IMR-90 (cell line): ENCODE measurements around the gene GSS. TPM values are rescaled to one million over a fixed set of nuclear protein-coding genes. Genes with fewer than 3 reads are reported as not detected.

Experiments
- ATAC-seq: fragments of 200-7000 bp; cut with Tn5 transposase; 2 replicates; pipeline ENCODE4 v1.9.1; 2020; ENCODE audit warnings: low read depth, mild to moderate bottlenecking, moderate library complexity
- BruUV-seq: library from RNA; stranded (reverse); fragments of 400-500 nt; replicated peaks from 2 replicates; lab custom pipeline; 2021; lab: Mats Ljungman, UMichigan
- CTCF ChIA-PET: fragments of 300-600 bp; formaldehyde crosslinking; extraction: SDS; loops from one replicate; lab custom pipeline; 2021; ENCODE audit warnings: antibody characterized with exemption; lab: Yijun Ruan, JAX
- POLR2A ChIA-PET: fragments of 300-600 bp; sonication (Branson Sonifier 250); formaldehyde crosslinking; loops from one replicate; lab custom pipeline; 2022; ENCODE audit warnings: antibody characterized with exemption; ENCODE audit not compliant: unreplicated experiment; lab: Charles Lee
- DNase-seq: peaks from one replicate; pipeline ENCODE4 v3.0.0; 2013
- H2AFZ ChIP-seq: replicated peaks from 2 replicates; pipeline ENCODE3; 2013; ENCODE audit warnings: low read length, mild to moderate bottlenecking; ENCODE audit not compliant: poor library complexity
- H2AK5ac ChIP-seq: 2 replicates; pipeline ENCODE4 v1.6.1; 2013; ENCODE audit warnings: low read depth, low read length, inconsistent platforms
- H2AK9ac ChIP-seq: replicated peaks from 2 replicates; pipeline ENCODE3; 2013; ENCODE audit warnings: mild to moderate bottlenecking, low read depth, low read length, moderate library complexity; ENCODE audit not compliant: poor library complexity
- H2BK120ac ChIP-seq: 2 replicates; pipeline ENCODE4 v1.6.1; 2013; ENCODE audit warnings: low read depth, low read length, inconsistent platforms
- H2BK15ac ChIP-seq: 3 replicates; pipeline ENCODE4 v1.6.1; 2013; ENCODE audit warnings: low read depth, low read length, inconsistent platforms
- H2BK20ac ChIP-seq: 2 replicates; pipeline ENCODE4 v1.6.1; 2013; ENCODE audit warnings: low read depth, mild to moderate bottlenecking, inconsistent platforms, low read length, moderate library complexity
- H2BK5ac ChIP-seq: 2 replicates; pipeline ENCODE4 v1.6.1; 2013; ENCODE audit warnings: mild to moderate bottlenecking, low read depth, low read length, inconsistent platforms; ENCODE audit not compliant: poor library complexity, severe bottlenecking
- H3K14ac ChIP-seq: replicated peaks from 2 replicates; pipeline ENCODE4 v1.6.1; 2013; ENCODE audit warnings: low read depth, low read length, inconsistent platforms
- H3K18ac ChIP-seq: 2 replicates; pipeline ENCODE4 v1.6.1; 2013; ENCODE audit warnings: low read depth, low read length, control low read depth
- H3K23ac ChIP-seq: 2 replicates; pipeline ENCODE4 v1.6.1; 2013; ENCODE audit warnings: low read depth, low read length, inconsistent platforms
- H3K27ac ChIP-seq: 2 replicates; pipeline ENCODE4 v1.5.1; 2013; ENCODE audit warnings: mild to moderate bottlenecking, control low read depth, low read length; ENCODE audit not compliant: insufficient read depth
- H3K27me3 ChIP-seq: 2 replicates; pipeline ENCODE4 v1.6.1; 2013; ENCODE audit warnings: low read length; ENCODE audit not compliant: control insufficient read depth, insufficient read depth
- H3K36me3 ChIP-seq: 2 replicates; pipeline ENCODE4 v1.6.1; 2013; ENCODE audit warnings: low read length, mixed read lengths; ENCODE audit not compliant: control insufficient read depth, insufficient read depth
- H3K4ac ChIP-seq: 2 replicates; pipeline ENCODE4 v1.6.1; 2013; ENCODE audit warnings: low read depth, low read length, inconsistent platforms
- H3K4me1 ChIP-seq: 2 replicates; pipeline ENCODE4 v1.6.1; 2013; ENCODE audit warnings: low read length, mixed read lengths; ENCODE audit not compliant: control insufficient read depth, insufficient read depth
- H3K4me2 ChIP-seq: 2 replicates; pipeline ENCODE4 v1.6.1; 2013; ENCODE audit warnings: low read depth, mild to moderate bottlenecking, control low read depth, low read length, moderate library complexity
- H3K4me3 ChIP-seq: 2 replicates; pipeline ENCODE4 v1.5.1; 2013; ENCODE audit warnings: low read depth, mild to moderate bottlenecking, control low read depth, low read length, moderate library complexity; ENCODE audit not compliant: insufficient read depth
- H3K56ac ChIP-seq: 2 replicates; pipeline ENCODE4 v1.6.1; 2013; ENCODE audit warnings: low read length, inconsistent platforms; ENCODE audit not compliant: insufficient read depth; ENCODE audit errors: extremely low read depth
- H3K79me1 ChIP-seq, 2 experiments: 2 replicates each; pipeline ENCODE4 v1.6.1; 2013; ENCODE audit warnings: low read length in 2 of 2, inconsistent platforms in 1 of 2, low read depth in 1 of 2
- H3K9ac ChIP-seq: 2 replicates; pipeline ENCODE4 v1.6.1; 2013; ENCODE audit warnings: low read depth, low read length, control low read depth
- H3K9me1 ChIP-seq: 2 replicates; pipeline ENCODE4 v1.6.1; 2013; ENCODE audit warnings: low read length, inconsistent platforms; ENCODE audit not compliant: insufficient read depth
- H3K9me3 ChIP-seq: 2 replicates; pipeline ENCODE4 v1.6.1; 2013; ENCODE audit warnings: low read length; ENCODE audit not compliant: control insufficient read depth, insufficient read depth
- H4K20me1 ChIP-seq: 2 replicates; pipeline ENCODE4 v1.6.1; 2013; ENCODE audit warnings: low read length, inconsistent platforms; ENCODE audit not compliant: insufficient read depth
- H4K5ac ChIP-seq: 2 replicates; pipeline ENCODE4 v1.6.1; 2013; ENCODE audit warnings: mild to moderate bottlenecking, low read depth, low read length, control low read depth
- H4K8ac ChIP-seq, 2 experiments: 2 replicates each; pipeline ENCODE4 v1.6.1; 2013; ENCODE audit warnings: low read depth in 2 of 2, low read length in 2 of 2, control low read depth in 1 of 2, inconsistent platforms in 1 of 2
- H4K91ac ChIP-seq: 2 replicates; pipeline ENCODE4 v1.6.1; 2013; ENCODE audit warnings: low read depth, low read length, inconsistent platforms; ENCODE audit not compliant: insufficient read depth
- BHLHE40 ChIP-seq: fragments of 150-350 bp; IDR thresholded peaks from 2 replicates; pipeline ENCODE4 v1.6.1; 2016; ENCODE audit warnings: mild to moderate bottlenecking, low read depth, low read length
- CEBPB ChIP-seq: IDR thresholded peaks from 2 replicates; pipeline ENCODE4 v1.6.1; 2012; ENCODE audit warnings: low read depth, low read length, improper control_type of control experiment
- CHD1 ChIP-seq: IDR thresholded peaks from 2 replicates; pipeline ENCODE4 v1.6.1; 2012; ENCODE audit warnings: low read depth, low read length, improper control_type of control experiment
- CTCF ChIP-seq: conservative IDR thresholded peaks from 2 replicates; pipeline ENCODE4 v1.5.1; 2012; ENCODE audit warnings: mild to moderate bottlenecking, low read depth, low read length, improper control_type of control experiment
- ELK1 ChIP-seq: fragments of 150-350 bp; IDR thresholded peaks from 2 replicates; pipeline ENCODE4 v1.6.1; 2016; ENCODE audit warnings: low read depth, mild to moderate bottlenecking, low read length, moderate library complexity, borderline replicate concordance
- FOS ChIP-seq: fragments of 150-350 bp; IDR thresholded peaks from 2 replicates; pipeline ENCODE4 v1.6.1; 2016; ENCODE audit warnings: low read depth, low read length
- MAFK ChIP-seq: IDR thresholded peaks from 2 replicates; pipeline ENCODE4 v1.6.1; 2012; ENCODE audit warnings: low read depth, low read length, improper control_type of control experiment
- MAZ ChIP-seq: IDR thresholded peaks from 2 replicates; pipeline ENCODE4 v1.6.1; 2012; ENCODE audit warnings: low read depth, mild to moderate bottlenecking, low read length, improper control_type of control experiment, moderate library complexity, borderline replicate concordance
- MXI1 ChIP-seq: IDR thresholded peaks from 2 replicates; pipeline ENCODE4 v1.6.1; 2012; ENCODE audit warnings: low read depth, mild to moderate bottlenecking, low read length, moderate library complexity, borderline replicate concordance
- NFE2L2 ChIP-seq: fragments of 150-350 bp; IDR thresholded peaks from 2 replicates; pipeline ENCODE4 v1.6.1; 2016; ENCODE audit warnings: low read depth, mild to moderate bottlenecking, low read length
- POLR2A ChIP-seq: IDR thresholded peaks from 2 replicates; pipeline ENCODE4 v1.6.1; 2012; ENCODE audit warnings: mild to moderate bottlenecking, low read depth, low read length
- RAD21 ChIP-seq: IDR thresholded peaks from 2 replicates; pipeline ENCODE4 v1.6.1; 2012; ENCODE audit warnings: low read length, improper control_type of control experiment
- RCOR1 ChIP-seq: IDR thresholded peaks from 2 replicates; pipeline ENCODE4 v1.6.1; 2012; ENCODE audit warnings: mild to moderate bottlenecking, low read length, improper control_type of control experiment; ENCODE audit not compliant: insufficient replicate concordance
- RFX5 ChIP-seq: IDR thresholded peaks from 2 replicates; pipeline ENCODE4 v1.8.0; 2012; ENCODE audit warnings: low read depth, mild to moderate bottlenecking, low read length, moderate library complexity
- SMC3 ChIP-seq: fragments of 150-350 bp; IDR thresholded peaks from 2 replicates; pipeline ENCODE4 v1.6.1; 2016; ENCODE audit warnings: low read depth, mild to moderate bottlenecking, antibody characterized with exemption, low read length, moderate library complexity
- USF2 ChIP-seq: fragments of 150-350 bp; IDR thresholded peaks from 2 replicates; pipeline ENCODE4 v1.6.1; 2017; ENCODE audit warnings: mild to moderate bottlenecking, antibody characterized with exemption, low read length, low read depth
- WGBS, 2 experiments: methylation state at CpG; one replicate each; pipeline versions ENCODE4 v1.1.5 to v1.1.7; 2013; ENCODE audit warnings: missing lambda C conversion rate in 2 of 2; ENCODE audit not compliant: insufficient read length in 1 of 2; ENCODE audit errors: extremely low coverage in 2 of 2; 5-methylcytosine and 5-hydroxymethylcytosine counted together
- dilution Hi-C: fragments of 300-500 bp; cut with HindIII; formaldehyde crosslinking; loops from one replicate; pipeline ENCODE4 v1.14.3; 2018; ENCODE audit warnings: low sequenced_read_pairs; ENCODE audit not compliant: unreplicated experiment
- in situ Hi-C: fragments of 300-500 bp; cut with MboI; formaldehyde crosslinking; loops from 3 replicates; pipeline ENCODE4 v1.14.3; 2019; ENCODE audit warnings: low sequenced_read_pairs, inconsistent platforms, mixed read lengths
- intact Hi-C: fragments of 100-400 bp; cut with micrococcal nuclease; formaldehyde crosslinking; loops from 2 replicates; pipeline ENCODE4 v1.10.0; 2022
- polyA plus RNA-seq, 3 experiments: library from polyadenylated mRNA; depleted of rRNA; stranded (reverse); fragments of >200 nt; gene quantifications; 2 replicates each; pipeline ENCODE4 v1.2.3, GENCODE V29; 2012; ENCODE audit warnings: low replicate concordance in 1 of 3
- total RNA-seq: library from RNA; depleted of rRNA; stranded (reverse); fragments of >200 nt; gene quantifications from 2 replicates; pipeline ENCODE4 v1.2.3, GENCODE V29; 2012

GSS gene
- total and polyA plus RNA-seq, 2 of the 4 experiments (the other 2 are of a cell fraction) = 73.7 to 90.0 TPM

GRCh38 chr20:34989670-34990069 is 34.1 kb upstream of the GSS start:
- no peak overlapping the region for H3K56ac ChIP-seq
- no peak overlapping the region for H2BK15ac ChIP-seq
- H2AFZ ChIP-seq = no peak overlapping the region
- no TSS peak for BruUV-seq
- H4K20me1 ChIP-seq = peaks cover 4% of the 10 kb centered on the region
- H3K9ac ChIP-seq = no peak overlapping the region
- H3K4me2 ChIP-seq = no peak overlapping the region
- no peak overlapping the region for H4K8ac ChIP-seq
- intact Hi-C loops = no loop called here
- DNase-seq = no peak
- no peak overlapping the region for H2AK9ac ChIP-seq
- no peak overlapping the region for H2BK20ac ChIP-seq
- H3K36me3 ChIP-seq = peaks cover 16% of the 10 kb centered on the region; the same call in 1 of the 2 replicates
- ChIA-PET POLR2A (interaction anchor here (0.6 kb wide), 1 partner anchor 15 kb away, joined by 5 read pairs; no protein-coding TSS in a partner anchor), CTCF (no interaction called here)
- peaks cover 13% of the 10 kb centered on the region; the same call in 1 of the 2 replicates for H3K27me3 ChIP-seq
- WGBS, 2 experiments = 89% methylated on average over 9 of the region's 14 CpGs; no CpG with 5 or more reads in 1 of the 2 experiments
- peaks cover 13% of the 10 kb centered on the region for H3K9me1 ChIP-seq
- no peak overlapping the region for H3K4ac ChIP-seq
- H3K18ac ChIP-seq = no peak overlapping the region
- no peaks in the 10 kb centered on the region for H3K4me1 ChIP-seq
- no peak overlapping the region for H2BK5ac ChIP-seq
- in situ Hi-C loops = no loop called here
- no peak overlapping the region for H4K91ac ChIP-seq
- H2BK120ac ChIP-seq = no peak overlapping the region
- H3K23ac ChIP-seq = no peak overlapping the region
- H3K4me3 ChIP-seq = no peak overlapping the region
- no peak for ATAC-seq
- TF ChIP-seq MXI1 (no peak), CHD1 (no peak), POLR2A (no peak), RFX5 (no peak), NFE2L2 (no peak), USF2 (no peak), RAD21 (no peak), MAZ (no peak), SMC3 (no peak), BHLHE40 (no peak), CTCF (no peak), CEBPB (no peak), FOS (no peak), RCOR1 (no peak), MAFK (no peak), ELK1 (no peak)
- no peak overlapping the region for H3K27ac ChIP-seq
- H4K5ac ChIP-seq = no peak overlapping the region
- H2AK5ac ChIP-seq = no peak overlapping the region
- no peaks in the 10 kb centered on the region; a peak in 2 of 4 replicates for H3K79me1 ChIP-seq
- H3K9me3 ChIP-seq = no peaks in the 10 kb centered on the region
- no peak overlapping the region for H3K14ac ChIP-seq
- dilution Hi-C loops = no loop called here
